GM12878 (cell line): ENCODE results near the gene NXNL1. TPM values are rescaled to one million over a fixed set of nuclear protein-coding genes. Genes with fewer than 3 reads are reported as not detected.

Experiments used
- ATF7 ChIP-seq: fragments of 450-650 bp; IDR thresholded peaks from 2 replicates; pipeline ENCODE4 v1.6.1; 2016; ENCODE audit warnings: low read depth, mild to moderate bottlenecking
- CBX3 ChIP-seq: fragments of 200-600 bp; sonication (generic); IDR thresholded peaks from 2 replicates; pipeline ENCODE4 v1.6.1; 2016; ENCODE audit warnings: low read depth, borderline replicate concordance
- CEBPB ChIP-seq, 2 experiments: fragments of 150-350 bp in 1 of 2; IDR thresholded peaks; 2 replicates each; pipeline ENCODE4 v1.6.1; 2012 to 2014; ENCODE audit warnings: low read depth in 2 of 2, low read length in 2 of 2, borderline replicate concordance in 1 of 2, inconsistent platforms in 1 of 2
- E2F4 ChIP-seq: IDR thresholded peaks from 2 replicates; pipeline ENCODE4 v1.6.1; 2012; ENCODE audit warnings: low read depth, low read length, improper control_type of control experiment
- FOXK2 ChIP-seq: fragments of 450-650 bp; IDR thresholded peaks from 2 replicates; pipeline ENCODE4 v1.6.1; 2017; ENCODE audit warnings: mild to moderate bottlenecking, moderate library complexity
- HCFC1 ChIP-seq: fragments of 150-350 bp; IDR thresholded peaks from 2 replicates; pipeline ENCODE4 v1.6.1; 2014; ENCODE audit warnings: low read length
- IRF4 ChIP-seq: IDR thresholded peaks from 2 replicates; pipeline ENCODE4 v1.6.1; 2011; ENCODE audit warnings: low read depth, low read length
- IRF5 ChIP-seq: fragments of 450-650 bp; IDR thresholded peaks from 2 replicates; pipeline ENCODE4 v1.6.1; 2017; ENCODE audit warnings: borderline replicate concordance
- KDM1A ChIP-seq: fragments of 200-600 bp; sonication (generic); IDR thresholded peaks from 2 replicates; pipeline ENCODE4 v1.6.1; 2016; ENCODE audit warnings: borderline replicate concordance
- MEF2A ChIP-seq: IDR thresholded peaks from 2 replicates; pipeline ENCODE4 v1.6.1; 2011; ENCODE audit warnings: low read depth, mild to moderate bottlenecking, low read length, moderate library complexity; ENCODE audit not compliant: insufficient read depth
- MXI1 ChIP-seq: fragments of 150-350 bp; IDR thresholded peaks from 2 replicates; pipeline ENCODE4 v1.6.1; 2011; ENCODE audit warnings: low read depth, mild to moderate bottlenecking, inconsistent platforms, low read length, improper control_type of control experiment
- MYC ChIP-seq: IDR thresholded peaks from 2 replicates; pipeline ENCODE4 v1.6.1; 2011; ENCODE audit warnings: mild to moderate bottlenecking, low read length, moderate library complexity, inconsistent platforms; ENCODE audit not compliant: insufficient read depth, insufficient replicate concordance, insufficient read length, severe bottlenecking
- NBN ChIP-seq: fragments of 450-650 bp; IDR thresholded peaks from 2 replicates; pipeline ENCODE4 v1.6.1; 2016
- NFXL1 ChIP-seq: fragments of 450-650 bp; IDR thresholded peaks from 2 replicates; pipeline ENCODE4 v1.6.1; 2017; ENCODE audit warnings: antibody characterized with exemption, mild to moderate bottlenecking, borderline replicate concordance
- NKRF ChIP-seq: fragments of 450-650 bp; conservative IDR thresholded peaks from 2 replicates; pipeline ENCODE4 v1.6.1; 2017; ENCODE audit warnings: mild to moderate bottlenecking, moderate library complexity
- PAX8 ChIP-seq: fragments of 450-650 bp; IDR thresholded peaks from 2 replicates; pipeline ENCODE4 v1.6.1; 2017; ENCODE audit warnings: mild to moderate bottlenecking, moderate library complexity
- POLR2A ChIP-seq: IDR thresholded peaks from 2 replicates; pipeline ENCODE4 v1.6.1; 2011; ENCODE audit warnings: low read depth, mild to moderate bottlenecking, low read length
- RCOR1 ChIP-seq: conservative IDR thresholded peaks from 2 replicates; pipeline ENCODE4 v1.6.1; 2012; ENCODE audit warnings: low read depth, low read length, improper control_type of control experiment
- SP1 ChIP-seq: IDR thresholded peaks from one replicate; pipeline ENCODE4 v1.6.1; 2011; ENCODE audit warnings: low read depth, low read length
- TCF7 ChIP-seq: IDR thresholded peaks from 2 replicates; pipeline ENCODE4 v1.6.1; 2014; ENCODE audit warnings: antibody characterized with exemption, borderline replicate concordance
- USF1 ChIP-seq: IDR thresholded peaks from 2 replicates; pipeline ENCODE4 v1.6.1; 2011; ENCODE audit warnings: borderline replicate concordance, low read depth, mild to moderate bottlenecking, moderate library complexity, mixed read lengths, low read length; ENCODE audit not compliant: insufficient read depth; ENCODE audit errors: extremely low read length
- USF2 ChIP-seq: IDR thresholded peaks from 2 replicates; pipeline ENCODE4 v1.6.1; 2011; ENCODE audit warnings: low read depth, low read length, improper control_type of control experiment, borderline replicate concordance
- YY1 ChIP-seq: IDR thresholded peaks from 2 replicates; pipeline ENCODE4 v1.6.1; 2011; ENCODE audit warnings: low read depth, mild to moderate bottlenecking, low read length
- ZBED1 ChIP-seq: IDR thresholded peaks from 2 replicates; pipeline ENCODE4 v1.6.1; 2016; ENCODE audit warnings: borderline replicate concordance
- ZNF24 ChIP-seq: fragments of 450-650 bp; IDR thresholded peaks from 2 replicates; pipeline ENCODE4 v1.6.1; 2017; ENCODE audit warnings: antibody characterized with exemption, mild to moderate bottlenecking
- ZNF384 ChIP-seq: IDR thresholded peaks from 2 replicates; pipeline ENCODE4 v1.6.1; 2012; ENCODE audit warnings: low read depth, mild to moderate bottlenecking, low read length, improper control_type of control experiment, borderline replicate concordance
- polyA plus RNA-seq, 11 experiments: library from polyadenylated mRNA; depleted of rRNA in 4 of 11; unstranded in 6 of 11; stranded (reverse) in 5 of 11; fragments of >200 nt; fragmentation: Nextera tagmentation in 4 of 11; fragmentation: Illumina TruSeq in 1 of 11; extraction: Ambion mirVana in 4 of 11; extraction: Trizol in 1 of 11; gene quantifications; 1 replicate in 1 of 11; 2 replicates in 10 of 11; pipeline versions ENCODE4 v1.2.1 to v1.2.3, GENCODE V29; 2011 to 2016; ENCODE audit warnings: inconsistent platforms in 2 of 11, missing spikeins in 2 of 11, low read depth in 1 of 11
- total RNA-seq, 4 experiments: library from RNA; depleted of rRNA in 3 of 4; stranded (reverse); fragments of >200 nt in 3 of 4; fragmentation: Illumina TruSeq in 1 of 4; extraction: Trizol in 1 of 4; gene quantifications; 2 replicates each; pipeline versions ENCODE4 v1.2.1 to v1.2.3, GENCODE V29; 2013 to 2021

NXNL1 gene
- total and polyA plus RNA-seq, 10 of the 15 experiments (the other 5 are each of a cell fraction or from before 2014, with no cell fraction given): not detected

GRCh38 chr19:17419621-17420474 is 40.9 kb downstream of the NXNL1 start, which contains the start of gene MVB12A (continued):
- TF ChIP-seq USF2 (no peak; the same call in 1 of the 2 replicates), MEF2A (no peak), NKRF (peak; percentile 16; the same call in 1 of the 2 replicates), RCOR1 (no peak), FOXK2 (no peak), ZNF24 (no peak), NBN (peak; percentile 56; the same call in 1 of the 2 replicates), TCF7 (no peak), E2F4 (no peak), NFXL1 (no peak), SP1 (peak; percentile 84), CEBPB (IDR thresholded peaks at IDR 0.05; ENCODE audit: borderline replicate concordance in 1 of 2, low read depth in 2 of 2, low read length in 2 of 2) (no peak), CBX3 (no peak), POLR2A (peak; percentile 67), ZBED1 (no peak), ATF7 (0 out of 2 replicates have a peak, but pooled peaks have one; percentile 29), PAX8 (no peak), KDM1A (no peak), USF1 (no peak), IRF4 (no peak), ZNF384 (peak; percentile 44; the same call in 1 of the 2 replicates), YY1 (peak; percentile 94), HCFC1 (peak; percentile 93), IRF5 (no peak), MXI1 (peak; percentile 94), MYC (no peak)
